H1 (cell line): ENCODE measurements around the gene PHF13. TPM values are rescaled to one million over a fixed set of nuclear protein-coding genes. Genes with fewer than 3 reads are reported as not detected.
"Not testable (repeated sequence)": the region's sequence is repeated elsewhere in the genome, so short reads cannot be mapped to it uniquely, and the experiment has no call there.

Experiments
- CTCF ChIA-PET: fragments of 300-600 bp; sonication (Branson Sonifier 250); formaldehyde crosslinking; loops from one replicate; lab custom pipeline; 2021; ENCODE audit not compliant: partially characterized antibody; lab: Charles Lee
- POLR2A ChIA-PET: fragments of 300-600 bp; sonication (Branson Sonifier 250); formaldehyde crosslinking; loops from one replicate; lab custom pipeline; 2021; ENCODE audit warnings: inconsistent platforms; ENCODE audit not compliant: partially characterized antibody; lab: Charles Lee
- DNase-seq, 2 experiments: peaks; one replicate each; pipeline versions ENCODE4 v3.0.0 to v3.0.0-alpha.2; 2010 to 2022; ENCODE audit warnings: low spot score in 2 of 2, low read depth in 1 of 2, mixed read lengths in 1 of 2
- FAIRE-seq: peaks from 2 replicates; lab custom pipeline; 2011; peaks lifted over from hg19 to GRCh38; lab: Jason Lieb, UNC
- H2AFZ ChIP-seq: 2 replicates; pipeline ENCODE4 v1.8.1; 2012; ENCODE audit warnings: low read length, inconsistent platforms
- H2AK5ac ChIP-seq: 2 replicates; pipeline ENCODE4 v1.6.1; 2013; ENCODE audit warnings: low read depth, low read length
- H2BK120ac ChIP-seq: replicated peaks from 2 replicates; pipeline ENCODE3; 2013; ENCODE audit warnings: low read depth, low read length, inconsistent platforms
- H2BK12ac ChIP-seq: 2 replicates; pipeline ENCODE4 v1.6.1; 2013; ENCODE audit warnings: low read depth, low read length
- H2BK15ac ChIP-seq: 2 replicates; pipeline ENCODE4 v1.6.1; 2013; ENCODE audit warnings: low read length
- H2BK20ac ChIP-seq: 2 replicates; pipeline ENCODE4 v1.6.1; 2013; ENCODE audit warnings: low read length
- H2BK5ac ChIP-seq: 2 replicates; pipeline ENCODE4 v1.6.1; 2013; ENCODE audit warnings: low read depth, low read length
- H3K14ac ChIP-seq: 2 replicates; pipeline ENCODE4 v1.6.1; 2013; ENCODE audit warnings: inconsistent platforms; ENCODE audit not compliant: insufficient read length
- H3K18ac ChIP-seq: 2 replicates; pipeline ENCODE4 v1.6.1; 2013; ENCODE audit warnings: low read length; ENCODE audit errors: extremely low read depth
- H3K23ac ChIP-seq: 2 replicates; pipeline ENCODE4 v1.6.1; 2013; ENCODE audit warnings: inconsistent platforms; ENCODE audit not compliant: insufficient read length
- H3K23me2 ChIP-seq: 2 replicates; pipeline ENCODE4 v1.6.1; 2013; ENCODE audit warnings: low read depth, low read length
- H3K27ac ChIP-seq: 2 replicates; pipeline ENCODE4 v1.6.1; 2011; ENCODE audit warnings: low read depth, low read length, inconsistent platforms
- H3K27me3 ChIP-seq, 4 experiments: replicated peaks in 1 of 4; 1 replicate in 1 of 4; 2 replicates in 3 of 4; pipeline versions ENCODE4 v1.6.1 to v1.8.1; 2011 to 2013; ENCODE audit warnings: low read length in 3 of 4, mild to moderate bottlenecking in 3 of 4, inconsistent platforms in 2 of 4, mixed read lengths in 2 of 4, moderate library complexity in 1 of 4; ENCODE audit not compliant: control insufficient read depth in 3 of 4, insufficient read depth in 3 of 4; ENCODE audit errors: extremely low read depth in 1 of 4
- H3K36me3 ChIP-seq, 4 experiments: 2 replicates each; pipeline versions ENCODE4 v1.6.1 to v1.8.1; 2011 to 2013; ENCODE audit warnings: mild to moderate bottlenecking in 4 of 4, low read length in 3 of 4, moderate library complexity in 2 of 4, control low read depth in 1 of 4, inconsistent platforms in 1 of 4; ENCODE audit not compliant: insufficient read depth in 4 of 4, control insufficient read depth in 2 of 4
- H3K4ac ChIP-seq: replicated peaks from 2 replicates; pipeline ENCODE3; 2013; ENCODE audit warnings: low read length, low read depth, mixed read lengths, inconsistent platforms; ENCODE audit not compliant: insufficient read length
- H3K4me1 ChIP-seq, 4 experiments: replicated peaks in 1 of 4; 1 replicate in 1 of 4; 2 replicates in 3 of 4; pipeline versions ENCODE4 v1.6.1 to v1.8.1; 2011 to 2013; ENCODE audit warnings: low read length in 3 of 4, inconsistent platforms in 2 of 4, mixed read lengths in 1 of 4; ENCODE audit not compliant: insufficient read depth in 4 of 4, control insufficient read depth in 3 of 4
- H3K4me2 ChIP-seq, 2 experiments: 2 replicates each; pipeline versions ENCODE4 v1.6.1 to v1.8.1; 2011 to 2013; ENCODE audit warnings: low read depth in 2 of 2, low read length in 2 of 2, control low read depth in 1 of 2, inconsistent platforms in 1 of 2, mild to moderate bottlenecking in 1 of 2; ENCODE audit not compliant: insufficient read depth in 1 of 2
- H3K4me3 ChIP-seq, 4 experiments: fragments of 200-600, 300-600 bp in 1 of 4; sonication (generic), shearing (Covaris generic), sonication (Bioruptor Twin) in 1 of 4; 2 replicates each; pipeline versions ENCODE4 v1.5.1 to v1.8.1; 2011 to 2016; ENCODE audit warnings: low read length in 4 of 4, low read depth in 3 of 4, control low read depth in 2 of 4, inconsistent platforms in 2 of 4, mild to moderate bottlenecking in 2 of 4, mixed read lengths in 1 of 4, moderate library complexity in 1 of 4; ENCODE audit not compliant: insufficient read depth in 2 of 4; ENCODE audit errors: extremely low read depth in 1 of 4
- H3K56ac ChIP-seq: replicated peaks from 2 replicates; pipeline ENCODE3; 2013; ENCODE audit warnings: low read depth, mild to moderate bottlenecking, mixed read lengths, low read length, inconsistent platforms; ENCODE audit not compliant: insufficient read length
- H3K79me1 ChIP-seq: 2 replicates; pipeline ENCODE4 v1.6.1; 2013; ENCODE audit warnings: low read depth, low read length, control low read depth
- H3K79me2 ChIP-seq, 2 experiments: 2 replicates each; pipeline versions ENCODE4 v1.6.1 to v1.8.1; 2012 to 2013; ENCODE audit warnings: low read length in 2 of 2, mild to moderate bottlenecking in 2 of 2, inconsistent platforms in 1 of 2; ENCODE audit not compliant: insufficient read depth in 2 of 2, control insufficient read depth in 1 of 2
- H3K9ac ChIP-seq, 4 experiments: replicated peaks in 1 of 4; 1 replicate in 1 of 4; 2 replicates in 3 of 4; pipeline versions ENCODE4 v1.6.1 to v1.8.1; 2011 to 2013; ENCODE audit warnings: low read depth in 3 of 4, low read length in 3 of 4, control low read depth in 2 of 4, mild to moderate bottlenecking in 2 of 4, moderate library complexity in 2 of 4, inconsistent platforms in 1 of 4; ENCODE audit errors: extremely low read depth in 1 of 4
- H3K9me3 ChIP-seq, 2 experiments: 2 replicates each; pipeline versions ENCODE4 v1.6.1 to v1.8.1; 2012 to 2013; ENCODE audit warnings: mild to moderate bottlenecking in 2 of 2, moderate library complexity in 2 of 2, control low read depth in 1 of 2, inconsistent platforms in 1 of 2, low read depth in 1 of 2, low read length in 1 of 2, mixed read lengths in 1 of 2; ENCODE audit not compliant: insufficient read depth in 2 of 2
- H4K20me1 ChIP-seq, 2 experiments: replicated peaks in 1 of 2; 2 replicates each; pipeline versions ENCODE3 to v1.8.1; 2011 to 2013; ENCODE audit warnings: inconsistent platforms in 2 of 2, low read length in 2 of 2, mild to moderate bottlenecking in 1 of 2; ENCODE audit not compliant: insufficient read depth in 2 of 2, control insufficient read depth in 1 of 2
- H4K5ac ChIP-seq: 2 replicates; pipeline ENCODE4 v1.6.1; 2013; ENCODE audit warnings: low read length, low read depth, mixed read lengths, inconsistent platforms; ENCODE audit not compliant: insufficient read length
- H4K8ac ChIP-seq: 2 replicates; pipeline ENCODE4 v1.8.0; 2013; ENCODE audit warnings: mild to moderate bottlenecking, moderate library complexity, low read length, inconsistent platforms; ENCODE audit not compliant: insufficient read depth; ENCODE audit errors: extremely low read depth
- H4K91ac ChIP-seq: replicated peaks from 2 replicates; pipeline ENCODE3; 2013; ENCODE audit warnings: low read length, mixed read lengths, inconsistent platforms; ENCODE audit not compliant: insufficient read length
- WGBS, 2 experiments: shearing (Covaris generic) in 1 of 2; methylation state at CpG; one replicate each; pipeline versions ENCODE4 v1.1.6 to v1.1.7; 2013 to 2015; ENCODE audit warnings: low lambda C conversion rate in 2 of 2, mixed read lengths in 2 of 2, inconsistent platforms in 1 of 2, low coverage in 1 of 2, missing lambda C conversion rate in 1 of 2; ENCODE audit not compliant: insufficient replicate concordance in 2 of 2, insufficient coverage in 1 of 2, insufficient read length in 1 of 2; ENCODE audit errors: extremely low coverage in 1 of 2, missing lambda C conversion rate in 1 of 2; 5-methylcytosine and 5-hydroxymethylcytosine counted together
- polyA plus RNA-seq, 7 experiments: library from polyadenylated mRNA; depleted of rRNA in 3 of 7; stranded (reverse) in 5 of 7; unstranded in 2 of 7; fragments of >200 nt in 5 of 7; fragments of 200-250 nt in 2 of 7; gene quantifications; 1 replicate in 5 of 7; 2 replicates in 1 of 7; 4 replicates in 1 of 7; pipeline versions ENCODE4 v1.2.1 to v1.2.3, GENCODE V29; 2011 to 2013; ENCODE audit warnings: missing spikeins in 2 of 7, mixed read lengths in 2 of 7
- total RNA-seq: library from RNA; stranded (reverse); fragmentation: NEBNext Ultra II Directional; extraction: Animal tissue kit (Norgen Biotek cat#: 25700); gene quantifications from 2 replicates; pipeline ENCODE4 v1.2.1, GENCODE V29; 2021

PHF13 gene
- total and polyA plus RNA-seq, 2 of the 8 experiments (the other 6 are each of a cell fraction or from before 2014, with no cell fraction given), result 11.7 to 39.6 TPM

GRCh38 chr1:6599991-6600390 is 13.5 kb upstream of the PHF13 start:
- not testable (repeated sequence) for H2AK5ac ChIP-seq, H3K18ac ChIP-seq, DNase-seq, H2BK20ac ChIP-seq, H3K27ac ChIP-seq, H3K23ac ChIP-seq, H4K5ac ChIP-seq, H2AFZ ChIP-seq, H2BK5ac ChIP-seq, H3K9me3 ChIP-seq, H4K91ac ChIP-seq, H2BK120ac ChIP-seq, H3K14ac ChIP-seq, H3K9ac ChIP-seq, H2BK15ac ChIP-seq, H4K8ac ChIP-seq, H3K27me3 ChIP-seq, FAIRE-seq, H3K4ac ChIP-seq, H3K56ac ChIP-seq, H2BK12ac ChIP-seq
- peaks cover 27 to 38% of the 10 kb centered on the region in 2 experiments for H4K20me1 ChIP-seq
- WGBS, 2 experiments, result 93% methylated on average over 8 of the region's 8 CpGs; no CpG with 5 or more reads in 1 of the 2 experiments
- peak overlapping the region; percentile 75 to 92 (median 86); a peak in 4 of 8 replicates for H3K4me3 ChIP-seq
- peaks cover 2 to 13% (median 9%) of the 10 kb centered on the region in 4 experiments for H3K4me1 ChIP-seq
- H3K79me1 ChIP-seq, result peaks cover 21% of the 10 kb centered on the region
- H3K36me3 ChIP-seq, result peaks cover 10 to 29% (median 26%) of the 10 kb centered on the region in 4 experiments; a peak in 7 of 8 replicates
- CTCF ChIA-PET, result interaction anchor here (0.7 to 3.3 kb wide), 12 partner anchors 10 to 77 kb away, joined by 3 to 16 read pairs (median 4); partner anchors contain the start of genes PHF13 and THAP3
- peaks cover 18% of the 10 kb centered on the region for H3K23me2 ChIP-seq
- peaks cover 22 to 55% of the 10 kb centered on the region in 2 experiments; a peak in 3 of 4 replicates for H3K79me2 ChIP-seq
- POLR2A ChIA-PET, result interaction anchor here (5.4 to 10.8 kb wide), 4 partner anchors 10 to 46 kb away, joined by 46 to 196 read pairs (median 120); partner anchors contain the start of genes NOL9, TAS1R1, THAP3 and ZBTB48
- peak overlapping the region; percentile 91 to 94 for H3K4me2 ChIP-seq
